Measurements from ENCODE around the gene NDUFB6.
"Not testable (repeated sequence)": the region's sequence is repeated elsewhere in the genome, so short reads cannot be mapped to it uniquely, and the experiment has no call there.

The NDUFB6 gene

DNA sequence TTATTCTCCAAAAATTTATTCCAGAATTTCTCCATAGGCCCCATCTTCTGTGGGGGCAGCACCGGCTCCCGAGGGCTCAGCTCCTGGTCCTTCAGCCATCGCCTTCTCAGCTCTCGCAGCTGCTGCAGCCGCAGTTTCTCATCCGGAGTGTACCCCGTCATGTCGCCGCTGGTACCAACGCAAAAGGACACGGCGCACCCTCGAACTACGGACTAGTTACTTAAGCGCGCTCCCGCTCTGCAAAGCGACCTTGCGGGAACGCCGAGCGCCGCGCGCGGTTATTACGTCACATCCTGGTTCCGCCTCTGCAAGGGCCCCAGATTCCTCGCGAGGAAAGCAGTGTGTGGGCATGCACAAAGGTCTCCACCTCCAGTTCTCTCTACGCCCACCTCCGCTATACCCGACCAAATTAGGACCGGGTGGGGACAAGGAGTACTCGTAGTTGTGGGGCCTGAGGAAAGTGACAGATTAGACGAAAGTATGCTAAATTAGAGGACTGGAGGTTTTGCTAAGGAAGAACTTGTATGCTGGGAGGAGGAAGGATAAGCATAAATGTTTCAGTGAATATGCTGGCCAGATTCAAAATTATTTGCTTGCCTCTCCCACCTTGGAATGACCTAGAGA lies at the start of gene NDUFB6:
TSS of gene NDUFB6 (minus strand) at position 260 of the 624 bp plus-strand sequence. CDS start at position 161, 99 bp downstream.
- DNase-seq (ENCODE audit: low spot score) = peak; percentile 92

DNA sequence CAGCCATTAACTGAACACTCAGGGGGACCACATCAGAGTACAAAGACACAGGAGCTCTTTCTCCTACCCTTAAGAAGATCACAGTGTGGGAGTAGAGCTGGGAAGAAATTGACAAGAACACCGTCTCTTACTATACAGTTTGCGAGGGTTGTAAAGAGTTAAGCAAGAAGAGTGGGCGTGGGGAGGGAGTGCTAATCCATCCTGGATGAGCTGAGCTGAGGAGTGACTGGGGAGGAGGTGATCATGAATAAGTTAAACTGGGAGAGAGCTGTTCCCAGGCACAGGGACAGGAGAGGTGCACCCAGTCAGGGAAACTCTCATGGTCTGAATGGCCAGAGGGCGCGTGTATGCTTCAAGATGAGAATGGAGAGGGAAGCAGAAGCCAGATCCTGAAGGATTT lies 45.3 kb upstream of the NDUFB6 start:
- DNase-seq (ENCODE audit: low spot score) = no peak

DNA sequence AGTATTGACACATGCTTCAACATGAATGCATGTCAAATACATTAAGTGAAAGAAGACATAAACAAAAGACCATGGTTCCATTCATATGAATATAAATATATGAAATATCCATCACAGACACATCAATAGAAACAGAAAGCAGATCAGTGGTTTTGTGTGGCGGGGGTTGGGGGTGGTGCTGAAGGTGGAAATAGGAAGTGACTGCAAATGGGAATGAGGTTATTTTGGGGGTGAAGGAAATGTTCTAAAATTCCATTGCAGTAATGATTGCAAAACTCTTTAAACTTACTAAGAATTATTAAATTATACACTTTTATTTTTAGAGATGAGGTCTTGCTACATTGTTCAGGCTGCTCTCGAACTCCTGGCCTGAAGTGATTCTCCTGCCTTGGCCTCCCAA lies 33.9 kb upstream of the NDUFB6 start:
- DNase-seq (ENCODE audit: low spot score) = no peak

DNA sequence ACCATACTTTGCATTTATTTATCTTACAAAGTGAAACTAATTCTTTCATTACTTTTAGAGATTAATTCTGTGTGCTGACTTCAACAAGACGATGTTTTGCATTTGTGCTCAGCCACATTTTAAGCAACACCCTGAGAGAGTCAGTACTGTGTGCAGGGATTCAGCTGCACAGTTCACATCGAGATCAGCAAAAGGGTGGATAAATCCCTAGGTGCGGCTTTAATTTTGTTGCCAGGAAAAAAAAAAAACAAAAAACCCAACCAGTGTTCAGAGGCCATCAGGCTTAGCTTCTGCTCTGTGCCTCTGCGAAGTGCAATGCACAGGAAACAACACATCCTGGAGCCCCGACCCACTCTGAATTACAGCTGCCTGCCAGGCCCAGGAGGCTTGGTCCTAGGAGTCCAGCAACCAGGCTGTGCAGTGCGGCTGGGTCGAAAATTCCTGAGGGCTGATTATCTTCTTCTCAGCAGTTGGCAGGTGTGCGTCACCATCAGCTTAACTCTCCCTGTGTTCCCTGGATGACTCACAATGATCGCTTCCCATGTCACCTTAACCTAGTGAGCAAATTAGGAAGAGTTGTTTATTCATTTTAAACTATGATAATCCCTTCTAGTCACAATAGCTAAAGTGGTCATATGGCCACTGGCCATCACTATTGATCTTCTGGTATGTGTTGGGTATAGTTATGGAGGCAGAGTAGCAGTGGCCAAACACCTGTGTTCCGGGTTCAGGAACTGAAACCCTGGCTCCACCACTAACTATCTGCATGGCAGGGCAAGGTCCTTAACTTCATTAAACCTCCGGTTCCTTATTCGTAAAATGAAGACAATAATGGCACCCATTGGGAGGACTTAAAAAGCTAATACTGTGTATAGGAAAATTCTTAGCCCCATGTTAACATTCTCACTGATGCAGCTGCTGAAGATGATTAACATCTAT lies 31.2 kb upstream of the NDUFB6 start:
- DNase-seq (ENCODE audit: low spot score) = no peak

DNA sequence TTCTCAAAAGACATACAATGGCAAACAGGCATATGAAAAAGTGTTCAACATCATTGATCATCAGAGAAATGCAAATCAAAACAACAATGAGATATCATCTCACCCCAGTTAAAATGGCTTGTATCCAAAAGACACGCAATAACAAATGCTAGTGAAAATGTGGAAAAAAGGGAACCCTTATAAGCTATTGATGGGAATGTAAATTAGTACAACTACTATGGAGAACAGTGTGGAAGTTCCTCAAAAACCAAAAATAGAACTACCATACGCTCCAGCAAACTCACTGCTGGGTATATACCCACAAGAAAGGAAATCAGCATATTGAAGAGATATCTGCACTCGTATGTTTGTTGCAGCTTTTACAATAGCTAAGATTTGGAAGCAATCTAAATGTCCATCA lies 26.1 kb upstream of the NDUFB6 start:
- not testable (repeated sequence) for DNase-seq (ENCODE audit: low spot score)

DNA sequence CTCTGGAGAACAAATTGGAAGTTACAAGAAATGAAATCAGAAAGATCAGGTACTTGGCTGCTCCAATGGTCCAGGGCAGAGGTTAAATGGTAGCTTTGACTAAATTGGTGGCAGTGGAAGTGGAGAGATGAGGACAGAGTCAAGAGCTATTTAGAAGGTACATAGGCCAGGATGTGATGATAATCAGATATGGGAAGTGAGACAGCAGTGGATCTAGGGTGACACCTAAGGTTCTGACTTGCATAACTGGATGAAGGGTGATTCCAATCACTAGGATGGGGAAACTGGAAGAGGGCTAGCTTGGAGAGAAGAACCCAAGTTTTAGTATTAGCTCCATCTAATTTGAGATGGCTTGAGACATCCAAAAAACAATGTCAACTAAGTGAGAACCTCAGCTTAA lies 24.0 kb upstream of the NDUFB6 start:
- no peak for DNase-seq (ENCODE audit: low spot score)

DNA sequence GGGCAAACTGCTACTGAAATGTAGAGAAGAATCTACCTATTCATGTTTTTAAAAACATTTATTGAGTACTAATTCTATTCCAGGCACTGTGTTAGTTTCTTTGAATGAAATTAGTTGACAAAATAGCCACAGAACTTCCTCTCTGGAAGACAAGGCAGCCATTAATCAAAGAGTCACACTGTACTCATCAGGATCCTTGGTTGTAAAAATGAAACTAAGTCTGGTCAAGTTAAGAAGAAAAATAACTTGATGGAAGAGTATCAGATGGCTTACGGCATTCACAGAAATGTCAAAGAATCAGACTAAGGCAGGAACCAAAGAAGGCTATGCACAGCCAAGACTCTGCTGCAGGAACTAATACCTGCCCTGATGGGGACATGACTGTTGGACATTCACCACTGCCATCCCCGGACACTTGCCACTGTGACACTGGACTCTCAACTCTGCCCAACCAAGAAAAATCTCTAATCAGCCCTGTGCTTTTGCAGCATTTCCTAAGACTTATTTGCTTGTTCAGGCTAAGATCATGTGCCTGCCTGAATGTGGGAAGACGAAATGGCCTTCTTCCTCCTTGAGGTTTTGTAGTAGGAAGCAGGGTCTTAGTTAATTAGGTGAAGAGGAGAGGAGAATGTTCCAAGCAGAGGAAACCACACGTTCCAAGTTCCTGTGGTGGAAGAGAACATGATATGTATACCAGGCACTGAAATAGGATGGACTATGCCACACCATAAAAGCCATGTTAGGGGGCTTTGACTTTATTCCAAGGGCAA lies 23.3 kb upstream of the NDUFB6 start:
- DNase-seq (ENCODE audit: low spot score) = no peak

DNA sequence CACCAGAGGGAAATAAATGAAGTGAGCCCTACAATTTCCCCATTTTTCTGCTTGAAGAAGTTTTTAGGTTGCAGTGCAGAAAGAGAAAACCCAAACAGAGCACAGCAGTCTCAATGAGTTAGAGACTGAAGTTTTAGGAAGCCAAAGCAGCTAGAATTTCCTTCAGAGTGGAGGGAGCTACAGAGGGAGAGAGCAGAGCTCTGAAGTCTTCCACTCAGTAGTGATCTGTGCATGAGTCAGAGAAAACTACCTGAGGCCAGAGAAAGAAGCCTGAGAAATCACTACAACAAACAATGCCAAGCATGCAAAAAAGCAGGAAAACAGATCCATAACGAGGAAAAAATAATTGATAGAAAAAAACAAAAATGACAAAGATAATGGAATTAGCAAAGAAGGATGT lies 17.9 kb upstream of the NDUFB6 start:
- DNase-seq (ENCODE audit: low spot score) = no peak

DNA sequence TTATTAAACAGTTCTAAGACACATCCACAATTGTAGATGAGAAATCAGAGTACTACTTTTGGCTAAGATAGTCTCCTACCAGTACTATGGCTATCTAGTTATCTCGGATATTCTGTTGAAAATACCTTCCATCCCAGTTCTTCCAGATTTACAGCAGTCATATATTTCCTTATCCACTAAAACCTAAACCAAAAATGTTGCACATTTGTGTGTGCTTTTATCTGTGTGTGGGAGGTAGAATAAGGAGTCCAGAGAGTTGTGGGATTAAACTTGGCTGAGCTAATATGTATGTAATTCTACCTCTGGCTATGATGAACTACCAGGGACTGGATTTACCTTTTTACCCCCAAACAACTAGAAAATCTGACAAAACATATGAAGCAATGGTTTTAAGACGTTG lies 17.5 kb upstream of the NDUFB6 start:
- no peak for DNase-seq (ENCODE audit: low spot score)

DNA sequence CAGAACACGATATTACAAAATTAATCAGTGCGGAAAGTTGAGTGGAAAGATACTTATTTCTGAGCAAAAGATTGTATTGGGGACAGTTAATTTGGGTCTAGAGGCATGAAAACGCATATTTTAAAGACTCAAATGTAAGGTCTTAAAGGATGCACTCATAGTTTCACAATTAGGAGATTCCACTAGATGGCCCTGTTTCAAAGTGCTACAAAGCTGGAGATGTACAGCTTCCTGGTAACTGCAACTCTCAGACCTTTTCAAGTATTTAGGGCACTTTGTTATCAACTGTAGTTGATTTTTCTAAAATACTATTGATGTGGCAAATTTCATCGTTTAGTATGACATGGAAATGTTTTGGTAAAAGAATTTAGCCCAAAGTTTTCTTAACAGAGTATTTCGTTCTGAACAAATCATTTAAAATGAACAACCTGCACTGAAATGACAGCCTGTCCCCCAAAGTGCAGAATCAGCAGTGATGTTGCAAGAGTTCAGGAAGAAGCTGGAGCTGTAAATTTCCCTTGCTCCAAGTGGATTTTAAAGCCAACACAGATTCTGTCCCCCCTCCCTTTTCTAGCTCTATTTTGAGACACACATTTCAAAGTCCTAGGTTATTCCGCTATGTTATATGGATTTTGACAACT lies 16.2 kb upstream of the NDUFB6 start:
- DNase-seq (ENCODE audit: low spot score) = peak; percentile 45

DNA sequence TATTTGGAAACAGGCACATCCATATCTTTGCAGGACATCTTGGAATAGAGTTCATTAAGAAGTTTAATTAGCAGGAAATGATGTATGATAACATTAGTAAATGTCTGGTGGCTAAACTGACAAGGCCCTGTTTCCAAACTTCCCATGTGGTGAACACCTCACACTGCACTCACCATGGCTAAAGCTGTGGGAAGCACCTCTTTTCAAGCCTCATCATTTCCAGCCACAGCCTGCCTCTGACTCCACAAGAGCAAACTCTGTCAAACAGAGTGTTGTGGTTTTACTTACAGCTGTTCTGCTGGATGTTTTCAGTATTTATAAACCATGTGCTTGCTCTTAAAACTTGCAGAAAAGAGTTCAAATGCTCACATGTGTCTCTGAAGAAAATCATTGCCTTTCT lies 14.9 kb upstream of the NDUFB6 start:
- DNase-seq (ENCODE audit: low spot score) = no peak

DNA sequence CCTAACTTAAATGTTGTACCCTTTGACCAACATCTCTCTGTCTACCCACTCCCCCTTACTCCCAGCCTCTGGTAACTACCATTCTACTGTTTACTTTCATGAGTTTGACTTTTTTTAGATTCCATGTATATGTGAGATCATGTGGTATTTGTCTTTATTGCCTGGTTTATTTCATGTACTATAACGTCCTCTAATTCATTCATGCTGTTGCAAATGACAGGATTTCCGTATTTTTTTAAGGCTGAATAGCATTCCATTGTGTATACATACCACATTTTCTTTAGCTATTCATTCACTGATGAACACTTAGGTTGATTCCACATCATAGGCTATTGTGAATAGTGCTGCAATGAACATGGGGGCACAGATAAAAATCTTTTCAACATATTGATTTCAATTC lies 11.8 kb upstream of the NDUFB6 start:
- DNase-seq (ENCODE audit: low spot score) = no peak

DNA sequence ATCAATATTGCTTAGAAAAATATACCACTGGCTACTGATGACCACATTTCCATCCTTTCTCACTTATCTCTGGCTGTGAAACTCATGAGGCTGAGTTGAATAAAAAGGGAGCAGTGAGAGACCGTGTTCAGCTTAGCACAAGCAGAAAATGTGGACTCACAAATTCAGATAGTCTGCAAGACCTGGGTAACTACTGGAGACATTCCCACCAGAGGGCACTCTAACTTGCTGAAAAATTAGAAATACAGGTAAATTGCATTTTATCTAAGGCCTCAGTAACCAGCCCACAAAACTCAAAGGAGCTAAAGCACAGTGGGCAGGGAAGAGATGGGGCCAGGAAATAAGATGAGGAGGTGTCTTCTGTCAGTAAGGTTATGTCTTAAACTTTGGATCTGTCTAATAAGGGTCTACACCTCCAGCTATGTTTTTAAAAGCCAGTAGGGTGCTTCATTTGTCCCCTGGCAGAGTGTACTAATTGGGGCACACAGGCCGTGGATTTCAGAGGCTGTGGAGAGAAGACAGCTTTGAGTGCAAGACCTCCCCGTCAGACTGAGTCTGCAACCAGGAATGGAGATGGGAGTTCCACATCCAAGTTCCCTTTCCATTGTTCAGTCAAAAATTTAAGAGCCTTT lies 8.7 kb upstream of the NDUFB6 start:
- peak; percentile 49 for DNase-seq (ENCODE audit: low spot score)

DNA sequence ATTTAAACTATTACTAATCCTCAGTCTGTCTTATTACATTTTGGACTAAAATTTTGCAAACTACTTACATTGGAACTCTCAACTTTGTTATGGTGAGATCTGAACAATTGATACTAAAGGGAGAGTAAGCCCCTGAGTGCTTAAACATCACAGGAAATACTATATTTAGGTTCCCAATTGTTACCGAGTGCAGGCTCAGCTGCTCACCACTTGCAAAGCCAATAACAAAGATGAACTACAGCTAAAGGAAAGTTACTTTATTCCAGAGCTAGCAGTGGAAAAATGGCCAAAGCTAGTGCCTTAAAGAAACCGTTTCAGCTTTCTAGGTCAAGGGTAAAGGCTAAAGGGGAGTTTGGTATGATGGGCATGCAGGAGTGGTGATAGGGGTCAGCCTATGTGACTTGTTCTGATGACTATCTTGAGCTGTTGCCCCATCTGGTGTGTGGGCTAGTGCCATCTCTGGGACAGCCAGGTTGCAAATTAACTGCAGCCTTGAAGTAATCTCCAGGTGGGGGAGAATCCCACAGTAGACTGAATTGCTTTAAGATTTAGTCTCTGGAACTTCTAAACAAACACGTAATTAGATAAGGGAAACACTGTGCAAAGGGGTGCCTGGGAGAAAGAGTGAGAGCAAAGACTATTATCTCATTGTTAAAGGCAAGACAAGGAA lies 7.8 kb upstream of the NDUFB6 start:
- DNase-seq (ENCODE audit: low spot score) = no peak

DNA sequence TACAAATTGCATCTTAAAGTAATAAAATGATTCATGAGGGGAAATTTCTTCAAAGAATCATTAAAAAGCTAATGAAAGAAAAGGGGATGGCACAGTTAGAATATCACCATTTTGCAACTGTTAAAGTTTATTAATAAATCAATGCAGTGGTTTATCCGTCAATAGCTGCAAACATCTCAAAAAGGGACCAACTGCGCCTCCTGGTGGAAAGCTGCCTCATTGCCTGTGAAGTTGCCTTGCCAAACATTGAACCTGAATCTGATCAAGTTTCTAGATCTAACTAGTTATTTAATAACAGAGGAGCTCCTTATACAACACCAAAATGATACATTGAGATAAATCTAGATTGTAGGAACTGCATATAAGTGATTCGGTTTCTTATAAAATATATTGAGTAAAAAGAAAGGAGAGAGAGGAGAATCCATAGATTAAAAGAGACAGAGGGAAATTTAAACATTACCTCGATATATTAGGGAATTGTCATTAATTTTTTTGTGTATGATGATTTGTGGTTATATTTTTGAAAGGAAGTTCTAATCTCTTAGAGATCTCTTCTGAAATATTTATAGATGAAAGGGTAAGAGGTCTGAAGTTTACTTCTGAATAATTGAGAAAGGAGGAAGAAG lies 6.9 kb upstream of the NDUFB6 start:
- DNase-seq (ENCODE audit: low spot score) = peak; percentile 57

DNA sequence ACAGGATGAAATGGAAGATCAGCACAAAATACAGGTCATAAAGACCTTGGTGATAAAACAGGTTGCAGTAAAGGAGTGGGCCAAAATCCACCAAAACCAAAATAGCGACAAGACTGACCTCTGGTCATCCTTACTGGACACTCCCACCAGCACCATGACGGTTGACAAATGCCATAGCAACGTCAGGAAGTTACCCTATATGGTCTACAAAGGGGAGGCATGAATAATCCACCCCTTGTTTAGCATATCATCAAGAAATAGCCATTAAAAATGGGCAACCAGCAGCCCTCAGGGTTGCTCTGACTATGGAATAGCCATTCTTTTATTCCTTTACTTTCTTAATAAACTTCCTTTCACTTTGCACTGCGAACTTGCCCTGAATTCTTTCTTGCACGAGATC lies 6.0 kb upstream of the NDUFB6 start:
- DNase-seq (ENCODE audit: low spot score) = no peak

DNA sequence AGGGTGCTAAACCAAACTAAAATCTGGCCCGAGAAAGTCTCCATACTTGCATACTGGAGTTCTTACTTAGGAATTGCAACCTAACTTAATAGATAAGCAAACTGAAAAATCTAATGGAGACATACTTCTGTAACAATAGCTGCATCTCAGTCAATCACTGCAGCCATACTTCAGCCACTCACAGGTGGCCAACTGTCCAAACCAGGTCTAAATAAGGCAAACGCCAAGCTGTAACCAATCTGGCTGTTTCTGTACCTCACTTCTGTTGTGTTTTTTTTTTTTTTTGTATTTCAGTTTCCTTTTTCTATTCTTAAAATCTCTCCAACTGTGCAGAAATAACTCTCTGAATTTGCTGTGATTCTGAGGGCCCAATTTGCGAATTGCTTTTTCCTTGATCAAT lies 4.4 kb upstream of the NDUFB6 start:
- no peak for DNase-seq (ENCODE audit: low spot score)

DNA sequence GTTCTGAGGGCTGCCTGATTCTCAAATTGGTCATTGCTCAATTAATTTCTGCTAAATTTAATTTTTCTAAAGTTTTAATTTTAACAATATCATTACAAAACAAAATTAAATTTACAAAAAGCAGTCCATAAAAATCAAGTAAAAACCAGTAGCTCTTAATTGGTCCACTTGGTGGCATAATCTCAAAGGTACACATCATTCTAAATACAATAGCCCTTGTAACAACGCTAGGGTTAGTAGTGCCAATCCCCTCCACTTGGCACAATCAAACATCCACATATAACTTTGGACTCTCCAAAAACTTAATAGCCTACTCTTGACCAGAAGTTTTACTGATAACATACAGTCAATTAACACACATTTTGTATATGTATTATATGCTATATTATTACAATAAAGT lies 1.9 kb upstream of the NDUFB6 start:
- no peak for DNase-seq (ENCODE audit: low spot score)

DNA sequence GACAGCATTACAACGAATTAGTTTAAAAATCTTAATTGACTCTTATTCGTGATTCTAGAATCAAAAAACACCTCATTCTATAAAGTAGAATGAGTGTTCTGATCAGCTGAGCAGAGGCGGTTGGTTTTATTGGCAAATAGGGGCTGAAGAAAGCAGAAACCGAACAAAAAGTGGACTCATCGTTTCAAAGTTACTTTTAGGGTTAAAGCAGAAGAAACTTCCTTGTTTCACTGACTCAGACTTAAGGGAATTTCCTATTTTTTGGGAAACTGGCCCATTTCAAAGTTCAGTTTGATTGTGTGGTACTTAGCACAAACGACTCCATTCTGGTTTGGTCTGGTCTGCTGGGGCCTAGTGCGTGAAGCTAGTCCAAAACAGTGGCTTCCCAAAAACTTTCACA lies 862 bp upstream of the NDUFB6 start:
- no peak for DNase-seq (ENCODE audit: low spot score)

DNA sequence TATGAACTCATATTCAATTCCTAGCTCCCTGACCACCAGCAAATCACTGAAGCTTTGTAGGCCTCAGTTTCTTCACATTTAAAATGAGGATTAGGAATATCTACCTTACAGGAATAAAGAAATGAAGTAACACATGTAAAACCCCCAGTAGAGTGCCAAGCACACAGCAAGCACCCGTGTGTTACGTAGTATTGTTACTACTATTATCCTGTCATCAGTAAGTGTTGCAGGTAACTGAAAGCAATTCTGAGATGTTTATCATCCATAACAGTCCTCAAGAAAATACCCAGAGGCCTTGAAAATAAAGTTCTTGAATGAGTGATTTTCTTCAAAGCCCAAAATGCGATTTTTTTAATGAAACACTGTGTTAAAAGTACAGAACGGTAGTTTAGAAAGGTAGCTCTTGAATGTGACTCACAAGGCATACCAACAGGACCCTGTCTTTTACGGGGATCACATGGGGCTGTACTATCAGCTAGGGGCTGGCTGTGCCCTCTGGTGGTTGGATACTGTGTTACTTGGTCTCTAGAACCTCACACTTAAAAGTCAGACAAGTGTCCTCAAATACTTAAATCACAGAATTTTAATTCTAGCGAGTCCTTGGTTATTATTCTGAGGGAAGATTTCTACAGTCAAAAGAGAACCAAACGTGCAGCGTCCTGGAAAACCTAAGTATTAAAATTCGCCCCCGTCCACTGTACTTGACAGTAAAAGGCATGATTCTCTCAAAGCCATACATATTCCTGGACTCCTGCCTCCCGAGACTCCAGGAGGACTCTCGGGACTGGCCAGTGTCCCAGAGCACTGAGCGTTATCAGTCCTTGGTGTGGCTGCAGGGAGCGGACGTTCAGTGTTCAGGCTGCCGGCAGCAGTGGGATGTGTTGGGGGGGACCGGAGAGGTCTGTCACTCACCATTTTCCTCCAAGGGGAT lies 725 bp downstream of the NDUFB6 start:
- peak; percentile 72 for DNase-seq (ENCODE audit: low spot score)
